Chondrocyte (in vitro differentiated cells): ENCODE results near the gene RRP7A. TPM values are rescaled to one million over a fixed set of nuclear protein-coding genes. Genes with fewer than 3 reads are reported as not detected.
"Not testable (repeated sequence)": the region's sequence is repeated elsewhere in the genome, so short reads cannot be mapped to it uniquely, and the experiment has no call there.

Experiments
- DNase-seq: peaks from one replicate; pipeline ENCODE4 v3.0.0; 2021; ENCODE audit warnings: mixed read lengths, low spot score
- H3K27ac Mint-ChIP-seq: one replicate; pipeline ENCODE4 v1.8.0; 2021; ENCODE audit warnings: mild to moderate bottlenecking, moderate library complexity, mixed read lengths; ENCODE audit not compliant: unreplicated experiment
- H3K27me3 Mint-ChIP-seq: 2 replicates; pipeline ENCODE4 v1.8.0; 2021; ENCODE audit warnings: low read depth, mixed read lengths
- H3K36me3 Mint-ChIP-seq: 2 replicates; pipeline ENCODE4 v1.8.0; 2021; ENCODE audit warnings: low read depth, mixed read lengths
- H3K4me1 Mint-ChIP-seq: 2 replicates; pipeline ENCODE4 v1.8.0; 2021; ENCODE audit warnings: low read depth, mild to moderate bottlenecking, mixed read lengths
- H3K4me3 Mint-ChIP-seq: one replicate; pipeline ENCODE4 v1.8.0; 2021; ENCODE audit warnings: mild to moderate bottlenecking, moderate library complexity, mixed read lengths; ENCODE audit not compliant: unreplicated experiment
- H3K9me3 Mint-ChIP-seq: 2 replicates; pipeline ENCODE4 v1.8.0; 2021; ENCODE audit warnings: low read depth, mixed read lengths
- total RNA-seq: library from RNA; stranded (reverse); gene quantifications from 3 replicates; pipeline ENCODE4 v1.2.1, GENCODE V29; 2021
- TF ChIP-seq, protein P1 (sequence below): fragments of 200-600 bp; sonication (generic); IDR thresholded peaks from 2 replicates; pipeline ENCODE4 v1.5.0; 2021; ENCODE audit warnings: antibody characterized with exemption, mild to moderate bottlenecking, moderate library complexity

RRP7A gene
- total RNA-seq, 1 donor from 2014 or later, result 33.8 TPM

DNA sequence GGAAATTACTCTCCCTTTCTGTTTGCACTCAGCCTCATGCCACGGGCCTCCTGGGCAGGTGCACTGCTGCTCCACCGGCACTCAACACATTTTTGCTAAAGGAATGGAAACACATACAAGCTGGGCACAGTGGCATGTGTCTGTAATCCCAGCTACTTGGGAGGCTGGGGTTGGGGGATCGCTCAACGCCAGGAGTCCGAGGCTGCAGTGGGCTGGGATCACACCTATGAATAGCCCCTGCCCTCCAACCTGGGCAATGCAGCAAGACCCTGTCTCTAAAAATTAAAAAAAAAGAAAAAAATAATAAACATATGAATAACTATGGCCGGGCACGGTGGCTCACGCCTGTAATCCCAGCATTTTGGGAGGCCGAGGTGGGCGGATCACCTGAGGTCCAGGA is 30.6 kb downstream of the RRP7A start:
- DNase-seq, result peak; percentile 27
- Mint-ChIP-seq H3K4me1 (no peaks in the 10 kb centered on the region), H3K27me3 (peaks cover 12% of the 10 kb centered on the region), H3K36me3 (no peaks in the 10 kb centered on the region), H3K27ac (no peak overlapping the region), H3K4me3 (no peak overlapping the region), H3K9me3 (no peaks in the 10 kb centered on the region)
- TF ChIP-seq, protein P1, sequence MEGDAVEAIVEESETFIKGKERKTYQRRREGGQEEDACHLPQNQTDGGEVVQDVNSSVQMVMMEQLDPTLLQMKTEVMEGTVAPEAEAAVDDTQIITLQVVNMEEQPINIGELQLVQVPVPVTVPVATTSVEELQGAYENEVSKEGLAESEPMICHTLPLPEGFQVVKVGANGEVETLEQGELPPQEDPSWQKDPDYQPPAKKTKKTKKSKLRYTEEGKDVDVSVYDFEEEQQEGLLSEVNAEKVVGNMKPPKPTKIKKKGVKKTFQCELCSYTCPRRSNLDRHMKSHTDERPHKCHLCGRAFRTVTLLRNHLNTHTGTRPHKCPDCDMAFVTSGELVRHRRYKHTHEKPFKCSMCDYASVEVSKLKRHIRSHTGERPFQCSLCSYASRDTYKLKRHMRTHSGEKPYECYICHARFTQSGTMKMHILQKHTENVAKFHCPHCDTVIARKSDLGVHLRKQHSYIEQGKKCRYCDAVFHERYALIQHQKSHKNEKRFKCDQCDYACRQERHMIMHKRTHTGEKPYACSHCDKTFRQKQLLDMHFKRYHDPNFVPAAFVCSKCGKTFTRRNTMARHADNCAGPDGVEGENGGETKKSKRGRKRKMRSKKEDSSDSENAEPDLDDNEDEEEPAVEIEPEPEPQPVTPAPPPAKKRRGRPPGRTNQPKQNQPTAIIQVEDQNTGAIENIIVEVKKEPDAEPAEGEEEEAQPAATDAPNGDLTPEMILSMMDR, result no peak

DNA sequence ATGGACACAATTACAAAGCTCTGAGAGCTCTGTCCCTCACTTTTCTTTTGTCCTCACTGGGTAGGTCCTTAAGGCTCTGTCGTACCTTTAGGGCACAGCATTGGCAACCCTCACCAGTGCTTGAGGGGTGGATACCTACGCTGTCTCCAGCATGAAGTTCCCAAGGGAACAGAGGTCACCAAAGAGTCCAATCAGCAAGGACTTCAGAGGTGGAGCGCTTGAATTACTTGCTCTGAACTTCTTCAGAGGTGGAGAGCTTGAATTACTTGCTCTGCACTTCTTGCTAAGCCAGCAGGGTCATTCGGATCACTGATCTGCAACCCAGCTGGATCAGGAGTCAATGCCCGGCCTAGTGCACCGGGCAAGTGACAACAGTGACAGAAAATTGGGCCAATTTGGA is 35.1 kb downstream of the RRP7A start:
- Mint-ChIP-seq H3K27ac (no peak overlapping the region), H3K4me3 (no peak overlapping the region), H3K36me3 (no peaks in the 10 kb centered on the region), H3K9me3 (no peaks in the 10 kb centered on the region), H3K4me1 (no peaks in the 10 kb centered on the region), H3K27me3 (peaks cover 17% of the 10 kb centered on the region)
- TF ChIP-seq, protein P1, result no peak
- DNase-seq, result no peak

DNA sequence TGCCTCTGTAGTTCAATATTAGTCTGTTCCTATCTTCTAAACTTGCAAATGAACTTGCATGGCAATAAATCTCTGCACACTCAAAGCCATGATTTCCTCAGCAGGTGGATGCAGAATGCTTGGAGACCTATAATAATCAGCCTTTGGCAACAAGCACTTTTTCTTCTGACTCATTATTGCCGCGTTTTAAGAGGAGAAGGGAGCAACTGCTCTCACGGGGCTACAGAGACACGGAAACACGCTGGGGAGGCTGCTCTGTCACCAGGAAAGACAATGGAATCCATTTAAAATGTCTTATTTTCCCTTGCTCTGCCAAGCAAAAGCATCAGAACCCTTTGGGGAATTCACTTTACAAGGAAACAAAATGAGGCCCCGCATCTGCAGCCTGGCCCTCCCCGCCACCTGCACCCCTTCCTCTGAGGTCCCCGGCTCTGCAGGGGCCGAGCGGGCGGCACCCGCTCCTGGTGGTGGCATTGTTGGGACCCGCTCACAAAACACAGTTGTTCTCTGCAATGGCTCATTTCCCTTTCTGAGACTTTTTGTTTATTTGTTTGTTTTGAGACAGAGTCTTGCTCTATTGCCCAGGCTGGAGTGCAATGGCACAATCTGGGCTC is 35.9 kb downstream of the RRP7A start:
- DNase-seq, H3K4me1 Mint-ChIP-seq, H3K9me3 Mint-ChIP-seq, H3K36me3 Mint-ChIP-seq, H3K27ac Mint-ChIP-seq, H3K4me3 Mint-ChIP-seq: not testable (repeated sequence)
- peaks cover 19% of the 10 kb centered on the region for H3K27me3 Mint-ChIP-seq

DNA sequence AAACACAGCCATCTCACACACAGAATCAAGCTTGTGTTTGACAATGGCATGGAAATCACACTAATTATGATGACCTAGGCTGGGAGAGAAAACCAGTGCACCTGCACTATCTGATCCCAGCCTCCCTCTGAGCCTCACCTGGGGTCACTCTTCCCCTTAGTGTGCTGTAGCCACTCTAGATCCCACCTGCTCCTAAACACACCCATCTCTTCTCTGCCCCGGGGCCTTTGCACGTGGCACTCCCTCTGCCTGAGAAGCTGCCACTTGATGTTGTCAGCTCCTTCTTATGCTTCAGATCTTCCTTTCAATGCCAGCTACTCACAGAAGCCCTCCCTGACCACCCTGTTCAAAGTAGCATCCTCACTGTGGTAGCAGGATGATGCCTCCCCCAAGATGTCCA is 44.5 kb downstream of the RRP7A start:
- Mint-ChIP-seq H3K4me1 (no peaks in the 10 kb centered on the region), H3K27ac (no peak overlapping the region), H3K36me3 (no peaks in the 10 kb centered on the region), H3K9me3 (no peaks in the 10 kb centered on the region), H3K27me3 (peaks cover 19% of the 10 kb centered on the region), H3K4me3 (no peak overlapping the region)
- TF ChIP-seq, protein P1, result no peak
- DNase-seq, result no peak

DNA sequence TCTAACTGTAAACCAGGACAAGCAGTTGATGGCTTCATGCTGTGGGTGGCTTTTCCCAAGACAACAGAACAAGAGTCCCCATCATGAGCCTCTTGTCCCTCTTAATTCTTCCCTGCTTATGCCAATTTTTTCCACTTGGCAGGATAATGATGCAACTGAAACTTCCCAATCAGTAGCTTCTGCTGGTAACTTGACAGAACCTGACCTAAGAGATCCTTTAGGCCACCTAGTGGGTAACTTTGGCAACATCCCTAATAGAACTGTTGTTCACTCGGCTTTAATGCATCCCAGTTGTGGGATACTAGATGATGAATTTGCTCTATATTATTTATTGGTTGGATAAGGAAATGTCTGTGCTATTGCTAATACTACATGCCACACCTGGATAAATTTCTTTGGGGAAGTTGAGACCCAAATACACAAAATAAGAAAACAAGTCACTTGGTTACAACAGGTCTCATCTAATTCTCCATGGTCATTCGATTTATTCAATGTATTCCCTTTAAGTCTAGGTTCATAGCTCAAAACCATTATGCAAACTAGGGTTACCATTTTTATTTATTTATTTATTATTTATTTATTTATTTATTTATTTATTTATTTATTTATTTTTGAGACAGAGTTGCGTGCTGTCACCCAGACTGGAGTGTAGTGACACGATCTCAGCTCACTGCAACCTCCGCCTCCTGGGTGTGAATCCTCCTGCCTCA is 46.0 kb downstream of the RRP7A start:
- no peak overlapping the region for H3K4me3 Mint-ChIP-seq
- no peak for DNase-seq
- peaks cover 18% of the 10 kb centered on the region for H3K27me3 Mint-ChIP-seq
- H3K27ac Mint-ChIP-seq, result no peak overlapping the region
- H3K36me3 Mint-ChIP-seq, result no peaks in the 10 kb centered on the region
- no peaks in the 10 kb centered on the region for H3K4me1 Mint-ChIP-seq
- TF ChIP-seq, protein P1, result peak; percentile 83
- no peaks in the 10 kb centered on the region for H3K9me3 Mint-ChIP-seq

DNA sequence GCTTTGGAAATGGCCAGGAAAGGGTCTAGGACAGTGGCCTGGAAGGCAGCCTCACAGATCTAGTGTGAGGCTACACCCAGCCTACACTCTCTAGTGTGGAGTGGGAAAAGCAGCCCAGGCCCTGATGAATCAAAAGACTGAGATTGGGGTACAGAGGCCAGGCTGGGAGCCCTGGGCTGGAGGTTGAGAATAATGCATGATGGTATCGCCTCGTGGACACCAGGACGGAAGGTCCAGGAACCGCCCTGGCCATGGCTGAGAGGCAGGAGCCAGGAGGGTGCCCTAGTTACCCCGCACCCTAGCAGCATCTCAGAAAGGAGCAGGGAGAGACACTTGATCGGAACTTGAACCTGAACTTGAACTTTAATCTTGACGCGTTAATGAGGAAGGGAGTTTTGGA is 46.9 kb downstream of the RRP7A start:
- no peak for DNase-seq
- no peak overlapping the region for H3K27ac Mint-ChIP-seq
- H3K27me3 Mint-ChIP-seq, result peaks cover 28% of the 10 kb centered on the region
- H3K9me3 Mint-ChIP-seq, result no peaks in the 10 kb centered on the region
- TF ChIP-seq, protein P1, result no peak
- H3K4me1 Mint-ChIP-seq, result no peaks in the 10 kb centered on the region
- no peaks in the 10 kb centered on the region for H3K36me3 Mint-ChIP-seq
- H3K4me3 Mint-ChIP-seq, result no peak overlapping the region
